ENCODE data around the gene SLC25A34.

DNA sequence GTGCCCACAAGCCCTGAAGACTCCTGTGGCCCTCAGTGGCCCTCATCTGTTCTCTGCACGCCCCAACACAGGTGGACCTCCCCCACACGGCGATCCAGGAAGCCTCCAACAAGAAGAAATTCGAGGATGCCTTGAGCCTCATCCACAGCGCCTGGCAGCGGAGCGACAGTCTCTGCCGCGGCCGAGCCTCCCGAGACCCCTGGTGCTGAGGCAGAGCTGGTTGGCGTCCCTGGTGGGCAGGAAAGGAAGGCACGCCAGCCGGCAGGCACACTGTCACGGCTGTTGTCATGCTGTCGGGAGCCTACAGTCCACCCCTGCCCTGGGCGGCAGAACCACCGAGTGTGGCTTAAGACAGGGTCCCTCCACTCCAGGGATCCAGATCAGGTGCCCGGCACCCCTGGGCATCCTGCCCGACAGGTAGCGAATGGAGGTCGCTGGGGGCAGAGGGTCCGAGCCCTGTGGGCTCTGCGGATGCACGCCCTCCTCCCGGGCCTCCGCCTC lies 2.3 kb upstream of the SLC25A34 start:
- TF ChIP-seq POLR2A (IDR thresholded peaks at IDR 0.05; ENCODE audit: low read depth, low read length): no peak
- no peak for TF ChIP-seq TAF1 (IDR thresholded peaks at IDR 0.05; ENCODE audit: borderline replicate concordance, low read depth, low read length)
